ENCODE measurements around the gene CPNE4.

The CPNE4 gene

DNA sequence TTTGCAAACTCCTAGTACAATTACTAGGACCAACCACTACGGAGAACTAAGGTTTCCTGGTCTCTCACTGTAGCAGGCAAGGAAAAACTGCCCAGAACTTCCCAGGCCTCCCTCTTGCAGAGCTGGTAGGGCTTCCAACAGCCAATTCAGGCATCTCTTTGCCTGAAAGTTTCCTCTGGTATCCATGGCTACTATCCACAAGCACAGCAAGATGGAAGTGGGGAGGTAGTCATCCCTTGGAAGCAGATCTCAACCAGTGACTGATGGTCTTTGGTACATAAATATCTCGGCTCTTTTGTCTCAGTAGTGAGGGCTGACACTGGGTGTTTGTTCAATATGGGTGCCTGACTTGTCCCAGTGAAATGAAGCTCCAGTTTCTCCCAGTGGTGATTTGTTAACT, 330.7 kb downstream of the CPNE4 start:
- FAIRE-seq: no peak
- TF ChIP-seq, protein P1, sequence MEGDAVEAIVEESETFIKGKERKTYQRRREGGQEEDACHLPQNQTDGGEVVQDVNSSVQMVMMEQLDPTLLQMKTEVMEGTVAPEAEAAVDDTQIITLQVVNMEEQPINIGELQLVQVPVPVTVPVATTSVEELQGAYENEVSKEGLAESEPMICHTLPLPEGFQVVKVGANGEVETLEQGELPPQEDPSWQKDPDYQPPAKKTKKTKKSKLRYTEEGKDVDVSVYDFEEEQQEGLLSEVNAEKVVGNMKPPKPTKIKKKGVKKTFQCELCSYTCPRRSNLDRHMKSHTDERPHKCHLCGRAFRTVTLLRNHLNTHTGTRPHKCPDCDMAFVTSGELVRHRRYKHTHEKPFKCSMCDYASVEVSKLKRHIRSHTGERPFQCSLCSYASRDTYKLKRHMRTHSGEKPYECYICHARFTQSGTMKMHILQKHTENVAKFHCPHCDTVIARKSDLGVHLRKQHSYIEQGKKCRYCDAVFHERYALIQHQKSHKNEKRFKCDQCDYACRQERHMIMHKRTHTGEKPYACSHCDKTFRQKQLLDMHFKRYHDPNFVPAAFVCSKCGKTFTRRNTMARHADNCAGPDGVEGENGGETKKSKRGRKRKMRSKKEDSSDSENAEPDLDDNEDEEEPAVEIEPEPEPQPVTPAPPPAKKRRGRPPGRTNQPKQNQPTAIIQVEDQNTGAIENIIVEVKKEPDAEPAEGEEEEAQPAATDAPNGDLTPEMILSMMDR (IDR thresholded peaks at IDR 0.05; ENCODE audit: insufficient read depth, missing control alignments): no peak
- no peak for DNase-seq (ENCODE audit: insufficient read length, low spot score)

DNA sequence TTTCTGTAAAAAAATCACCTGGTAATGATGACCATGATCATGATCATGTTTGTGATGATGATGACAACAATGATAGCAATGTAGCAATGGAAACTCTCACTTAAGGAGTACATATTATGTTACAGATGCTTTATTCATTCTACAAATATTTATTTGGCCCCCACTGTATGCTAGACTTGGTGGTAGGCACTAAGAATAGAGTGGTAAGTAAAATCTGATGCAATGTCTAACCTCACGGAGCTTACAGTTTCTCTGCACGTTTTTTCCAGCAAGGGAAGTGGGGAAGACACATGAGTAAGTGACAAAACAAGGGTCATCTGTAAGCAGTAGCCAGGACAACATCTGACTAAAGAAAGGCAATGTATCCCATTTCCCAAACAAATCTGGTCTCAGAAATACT, 332.7 kb downstream of the CPNE4 start:
- DNase-seq (ENCODE audit: insufficient read length, low spot score): no peak

GRCh38 chr3:131701153-131701770, 333.6 kb downstream of the CPNE4 start:
- FAIRE-seq: no peak
- TF ChIP-seq, protein P1 (IDR thresholded peaks at IDR 0.05; ENCODE audit: insufficient read depth, missing control alignments): no peak
- no peak for DNase-seq (ENCODE audit: insufficient read length, low spot score)

More for the DNA sequence above, 332.7 kb downstream of the CPNE4 start:
- TF ChIP-seq, protein P1 (IDR thresholded peaks at IDR 0.05; ENCODE audit: insufficient read depth, missing control alignments): no peak
- no peak for FAIRE-seq

GRCh38 chr3:131699001-131699400, 335.8 kb downstream of the CPNE4 start:
- TF ChIP-seq, protein P1 (IDR thresholded peaks at IDR 0.05; ENCODE audit: insufficient read depth, missing control alignments): no peak
- FAIRE-seq (no peak), DNase-seq (ENCODE audit: insufficient read length, low spot score) (no peak)

- DNase-seq (ENCODE audit: insufficient read length, low spot score): no peak
- no peak for FAIRE-seq
- TF ChIP-seq, protein P1 (IDR thresholded peaks at IDR 0.05; ENCODE audit: insufficient read depth, missing control alignments): no peak
Observed at GRCh38 chr3:131694376-131694775, 340.4 kb downstream of the CPNE4 start.

GRCh38 chr3:131692356-131692755, 342.5 kb downstream of the CPNE4 start:
- TF ChIP-seq, protein P1 (IDR thresholded peaks at IDR 0.05; ENCODE audit: insufficient read depth, missing control alignments): no peak
- DNase-seq (ENCODE audit: insufficient read length, low spot score) (no peak), FAIRE-seq (no peak)

- no peak for FAIRE-seq
- TF ChIP-seq, protein P1 (IDR thresholded peaks at IDR 0.05; ENCODE audit: insufficient read depth, missing control alignments): no peak
- no peak for DNase-seq (ENCODE audit: insufficient read length, low spot score)
Observed at GRCh38 chr3:131690800-131691199, 344.0 kb downstream of the CPNE4 start.

Data from D721Med (cell line).